Panc1 (cell line): ENCODE measurements around the gene TSC22D1. TPM values are rescaled to one million over a fixed set of nuclear protein-coding genes. Genes with fewer than 3 reads are reported as not detected.

ENCODE experiments used
- ATAC-seq: fragments of 200-7000 bp; cut with Tn5 transposase; 2 replicates; pipeline ENCODE4 v1.9.1; 2020; ENCODE audit warnings: mild to moderate bottlenecking, moderate library complexity
- BruUV-seq: library from RNA; stranded (reverse); fragments of 400-500 nt; replicated peaks from 2 replicates; lab custom pipeline; 2021; lab: Mats Ljungman, UMichigan
- CTCF ChIA-PET: fragments of 300-600 bp; sonication (Branson Sonifier 250); formaldehyde crosslinking; loops from one replicate; lab custom pipeline; 2022; ENCODE audit warnings: antibody characterized with exemption; lab: Charles Lee
- POLR2A ChIA-PET: fragments of 300-600 bp; sonication (Branson Sonifier 250); formaldehyde crosslinking; loops from one replicate; lab custom pipeline; 2022; ENCODE audit warnings: antibody characterized with exemption; lab: Charles Lee
- DNase-seq: peaks from one replicate; pipeline ENCODE4 v3.0.0-alpha.2; 2010; ENCODE audit warnings: low read depth, low spot score
- H3K27ac ChIP-seq: 2 replicates; pipeline ENCODE4 v1.5.1; 2011; ENCODE audit warnings: mild to moderate bottlenecking, low read length, inconsistent platforms
- H3K27me3 ChIP-seq: fragments of 200-500 bp; sonication (Bioruptor generic); 2 replicates; pipeline ENCODE4 v1.6.0; 2014; ENCODE audit warnings: low read length, inconsistent platforms; ENCODE audit not compliant: control insufficient read depth, insufficient read depth
- H3K36me3 ChIP-seq: fragments of 200-500 bp; sonication (Bioruptor generic); 2 replicates; pipeline ENCODE4 v1.5.1; 2014; ENCODE audit warnings: inconsistent platforms, mild to moderate bottlenecking, low read length, moderate library complexity; ENCODE audit not compliant: control insufficient read depth, insufficient read depth
- H3K4me1 ChIP-seq: 2 replicates; pipeline ENCODE4 v1.5.1; 2011; ENCODE audit warnings: inconsistent platforms, mild to moderate bottlenecking, low read length, moderate library complexity; ENCODE audit not compliant: control insufficient read depth, insufficient read depth
- H3K4me3 ChIP-seq, 2 experiments: 2 replicates each; pipeline ENCODE4 v1.5.1; 2011 to 2012; ENCODE audit warnings: low read depth in 2 of 2, low read length in 2 of 2, mild to moderate bottlenecking in 2 of 2, inconsistent platforms in 1 of 2, moderate library complexity in 1 of 2
- H3K9me3 ChIP-seq: fragments of 200-500 bp; sonication (Bioruptor generic); 2 replicates; pipeline ENCODE4 v1.5.1; 2014; ENCODE audit warnings: low read depth, mild to moderate bottlenecking, inconsistent platforms, low read length, moderate library complexity; ENCODE audit not compliant: control insufficient read depth, insufficient read depth
- POLR2AphosphoS5 ChIP-seq: IDR thresholded peaks from 2 replicates; pipeline ENCODE4 v1.6.1; 2012; ENCODE audit warnings: mild to moderate bottlenecking, low read depth, low read length, moderate library complexity
- REST ChIP-seq, 2 experiments: IDR thresholded peaks; 2 replicates each; pipeline ENCODE4 v1.6.1; 2011 to 2012; ENCODE audit warnings: low read depth in 2 of 2, control low read depth in 1 of 2, low read length in 1 of 2, mild to moderate bottlenecking in 1 of 2, moderate library complexity in 1 of 2; ENCODE audit not compliant: insufficient read depth in 1 of 2
- SIN3A ChIP-seq: IDR thresholded peaks from 2 replicates; pipeline ENCODE4 v1.6.1; 2012; ENCODE audit warnings: low read depth, mild to moderate bottlenecking, low read length, moderate library complexity, borderline replicate concordance; ENCODE audit not compliant: insufficient read depth
- TCF7L2 ChIP-seq: IDR thresholded peaks from 2 replicates; pipeline ENCODE4 v1.6.1; 2011; ENCODE audit warnings: mild to moderate bottlenecking, low read depth, low read length, inconsistent platforms
- in situ Hi-C: cut with HindIII; loops from 2 replicates; pipeline ENCODE4 v1.10.0; 2016; ENCODE audit warnings: low sequenced_read_pairs, low pct_unique_long_range_greater_than_20kb
- intact Hi-C: fragments of 100-400 bp; cut with micrococcal nuclease; formaldehyde crosslinking; loops from one replicate; pipeline ENCODE4 v1.10.0; 2022; ENCODE audit not compliant: unreplicated experiment
- total RNA-seq: library from RNA; stranded (reverse); gene quantifications from one replicate; pipeline ENCODE4 v1.2.1, GENCODE V29; 2021; ENCODE audit not compliant: unreplicated experiment
- TF ChIP-seq, protein P1 (sequence below): fragments of 450-650 bp; IDR thresholded peaks from 2 replicates; pipeline ENCODE4 v1.5.1; 2017; ENCODE audit warnings: mild to moderate bottlenecking

The TSC22D1 gene
- total RNA-seq, 1 experiment from 2014 or later, result 31.8 TPM

GRCh38 chr13:44463759-44464158, 112.4 kb downstream of the TSC22D1 start:
- Histone ChIP-seq H3K9me3 (no peaks in the 10 kb centered on the region), H3K27me3 (no peaks in the 10 kb centered on the region), H3K36me3 (no peaks in the 10 kb centered on the region), H3K27ac (no peak overlapping the region), H3K4me1 (no peaks in the 10 kb centered on the region), H3K4me3 (no peak overlapping the region)
- ATAC-seq (no peak), DNase-seq (no peak)
- no TSS peak for BruUV-seq
- ChIA-PET POLR2A (no interaction called here), CTCF (no interaction called here)
- intact Hi-C loops (no loop called here), in situ Hi-C loops (loop anchor here (25.0 kb wide), 1 partner anchor 551 kb away; no protein-coding TSS in a partner anchor)
- TF ChIP-seq REST (IDR thresholded peaks at IDR 0.05; ENCODE audit: insufficient read depth in 1 of 2, low read depth in 2 of 2, low read length in 1 of 2), result no peak
- no peak for TF ChIP-seq TCF7L2
- TF ChIP-seq POLR2AphosphoS5, result no peak
- TF ChIP-seq, protein P1, sequence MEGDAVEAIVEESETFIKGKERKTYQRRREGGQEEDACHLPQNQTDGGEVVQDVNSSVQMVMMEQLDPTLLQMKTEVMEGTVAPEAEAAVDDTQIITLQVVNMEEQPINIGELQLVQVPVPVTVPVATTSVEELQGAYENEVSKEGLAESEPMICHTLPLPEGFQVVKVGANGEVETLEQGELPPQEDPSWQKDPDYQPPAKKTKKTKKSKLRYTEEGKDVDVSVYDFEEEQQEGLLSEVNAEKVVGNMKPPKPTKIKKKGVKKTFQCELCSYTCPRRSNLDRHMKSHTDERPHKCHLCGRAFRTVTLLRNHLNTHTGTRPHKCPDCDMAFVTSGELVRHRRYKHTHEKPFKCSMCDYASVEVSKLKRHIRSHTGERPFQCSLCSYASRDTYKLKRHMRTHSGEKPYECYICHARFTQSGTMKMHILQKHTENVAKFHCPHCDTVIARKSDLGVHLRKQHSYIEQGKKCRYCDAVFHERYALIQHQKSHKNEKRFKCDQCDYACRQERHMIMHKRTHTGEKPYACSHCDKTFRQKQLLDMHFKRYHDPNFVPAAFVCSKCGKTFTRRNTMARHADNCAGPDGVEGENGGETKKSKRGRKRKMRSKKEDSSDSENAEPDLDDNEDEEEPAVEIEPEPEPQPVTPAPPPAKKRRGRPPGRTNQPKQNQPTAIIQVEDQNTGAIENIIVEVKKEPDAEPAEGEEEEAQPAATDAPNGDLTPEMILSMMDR, result no peak
- TF ChIP-seq SIN3A, result no peak

DNA sequence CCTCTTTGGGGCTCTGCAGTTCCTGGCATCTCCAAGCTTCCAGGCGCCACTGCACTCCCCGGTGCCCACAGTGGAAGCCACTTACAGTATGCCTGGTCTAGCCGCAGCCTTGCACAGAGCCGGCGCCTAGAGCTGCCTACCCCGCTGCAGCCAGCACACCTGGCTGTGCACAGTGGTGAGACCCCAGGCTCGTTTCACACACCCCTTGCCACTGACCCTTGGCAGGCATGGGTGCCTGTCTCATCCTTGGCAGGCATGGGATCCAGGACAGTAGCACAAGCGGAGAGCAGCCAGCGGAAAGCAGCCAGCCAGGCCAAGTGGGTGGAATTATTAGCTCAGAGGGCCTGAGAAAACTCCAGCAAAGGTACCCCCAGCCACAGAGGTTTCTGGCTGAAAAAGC, 116.5 kb downstream of the TSC22D1 start:
- Histone ChIP-seq H3K4me3 (no peak overlapping the region), H3K36me3 (no peaks in the 10 kb centered on the region), H3K9me3 (no peaks in the 10 kb centered on the region), H3K27me3 (no peaks in the 10 kb centered on the region), H3K27ac (no peak overlapping the region), H3K4me1 (no peaks in the 10 kb centered on the region)
- TF ChIP-seq SIN3A (no peak), POLR2AphosphoS5 (no peak), TCF7L2 (no peak), REST (IDR thresholded peaks at IDR 0.05; ENCODE audit: insufficient read depth in 1 of 2, low read depth in 2 of 2, low read length in 1 of 2) (no peak)
- TF ChIP-seq, protein P1, result no peak
- CTCF ChIA-PET, result interaction anchor here (0.7 kb wide), 1 partner anchor 496 kb away, joined by 3 read pairs; no protein-coding TSS in a partner anchor
- in situ Hi-C loops, result loop anchor here (25.0 kb wide), 1 partner anchor 547 kb away; no protein-coding TSS in a partner anchor
- POLR2A ChIA-PET, result no interaction called here
- DNase-seq (no peak), ATAC-seq (no peak)
- BruUV-seq, result no TSS peak
- intact Hi-C loops, result no loop called here
